Measurements from ENCODE around the gene TRIM32.

The TRIM32 gene

GRCh38 chr9:116691607-116692006, 4.5 kb downstream of the TRIM32 start:
- no peak for DNase-seq
- H3K4me3 ChIP-seq (ENCODE audit: control insufficient read depth in 1 of 7, extremely low read depth in 1 of 7, insufficient read depth in 4 of 7, low read depth in 2 of 7, low read length in 6 of 7) = no peak overlapping the region
- CTCF ChIA-PET = no interaction called here

GRCh38 chr9:116692616-116693015, 5.5 kb downstream of the TRIM32 start:
- H3K4me3 ChIP-seq (ENCODE audit: control insufficient read depth in 1 of 7, extremely low read depth in 1 of 7, insufficient read depth in 4 of 7, low read depth in 2 of 7, low read length in 6 of 7) = no peak overlapping the region
- no peaks in the 10 kb centered on the region for H3K27me3 ChIP-seq (replicated peaks in 2 of 5; ENCODE audit: control insufficient read depth in 4 of 5, insufficient read depth in 5 of 5, low read length in 4 of 5)
- H3K4me1 ChIP-seq (ENCODE audit: control extremely low read depth in 1 of 4, control insufficient read depth in 4 of 4, insufficient read depth in 4 of 4, low read length in 3 of 4) = peaks cover 0 to 18% (median 5%) of the 10 kb centered on the region in 4 experiments
- H3K9me3 ChIP-seq (ENCODE audit: control extremely low read depth in 1 of 5, control insufficient read depth in 4 of 5, insufficient read depth in 2 of 5, low read depth in 1 of 5, low read length in 4 of 5) = no peaks in the 10 kb centered on the region
- ChIA-PET CTCF (no interaction called here), POLR2A (no interaction called here)
- H3K36me3 ChIP-seq (ENCODE audit: control insufficient read depth in 4 of 4, insufficient read depth in 4 of 4, low read length in 3 of 4) = peaks cover 0 to 5% (median under 1%) of the 10 kb centered on the region in 4 experiments
- peak in 2 of 3 donors; percentile 13 to 22 for DNase-seq
- no peak overlapping the region for H3K27ac ChIP-seq (ENCODE audit: insufficient read depth in 1 of 2, low read depth in 1 of 2, low read length in 2 of 2, poor library complexity in 1 of 2, severe bottlenecking in 2 of 2)
- WGBS (ENCODE audit: insufficient coverage) = 33% methylated on average over 1 of the region's 2 CpGs

More at GRCh38 chr9:116691607-116692006, 4.5 kb downstream of the TRIM32 start:
- H3K36me3 ChIP-seq (ENCODE audit: control insufficient read depth in 4 of 4, insufficient read depth in 4 of 4, low read length in 3 of 4) = no peaks in the 10 kb centered on the region
- WGBS (ENCODE audit: insufficient coverage) = 71% methylated on average over 1 of the region's 3 CpGs
- H3K27ac ChIP-seq (ENCODE audit: insufficient read depth in 1 of 2, low read depth in 1 of 2, low read length in 2 of 2, poor library complexity in 1 of 2, severe bottlenecking in 2 of 2) = no peak overlapping the region
- H3K9me3 ChIP-seq (ENCODE audit: control extremely low read depth in 1 of 5, control insufficient read depth in 4 of 5, insufficient read depth in 2 of 5, low read depth in 1 of 5, low read length in 4 of 5) = no peaks in the 10 kb centered on the region
- no peaks in the 10 kb centered on the region for H3K27me3 ChIP-seq (replicated peaks in 2 of 5; ENCODE audit: control insufficient read depth in 4 of 5, insufficient read depth in 5 of 5, low read length in 4 of 5)
- POLR2A ChIA-PET = no interaction called here
- H3K4me1 ChIP-seq (ENCODE audit: control extremely low read depth in 1 of 4, control insufficient read depth in 4 of 4, insufficient read depth in 4 of 4, low read length in 3 of 4) = peaks cover 0 to 24% (median 9%) of the 10 kb centered on the region in 4 experiments

- Histone ChIP-seq H3K9me3 (ENCODE audit: control extremely low read depth in 1 of 5, control insufficient read depth in 4 of 5, insufficient read depth in 2 of 5, low read depth in 1 of 5, low read length in 4 of 5) (no peaks in the 10 kb centered on the region), H3K27ac (ENCODE audit: insufficient read depth in 1 of 2, low read depth in 1 of 2, low read length in 2 of 2, poor library complexity in 1 of 2, severe bottlenecking in 2 of 2) (no peak overlapping the region), H3K4me1 (ENCODE audit: control extremely low read depth in 1 of 4, control insufficient read depth in 4 of 4, insufficient read depth in 4 of 4, low read length in 3 of 4) (peaks cover 0 to 11% (median 0%) of the 10 kb centered on the region in 4 experiments), H3K36me3 (ENCODE audit: control insufficient read depth in 4 of 4, insufficient read depth in 4 of 4, low read length in 3 of 4) (peaks cover 0 to 12% (median 5%) of the 10 kb centered on the region in 4 experiments), H3K4me3 (ENCODE audit: control insufficient read depth in 1 of 7, extremely low read depth in 1 of 7, insufficient read depth in 4 of 7, low read depth in 2 of 7, low read length in 6 of 7) (no peak overlapping the region), H3K27me3 (replicated peaks in 2 of 5; ENCODE audit: control insufficient read depth in 4 of 5, insufficient read depth in 5 of 5, low read length in 4 of 5) (no peaks in the 10 kb centered on the region)
- WGBS (ENCODE audit: insufficient coverage) = 100% methylated on average over 2 of the region's 2 CpGs
- ChIA-PET CTCF (no interaction called here), POLR2A (no interaction called here)
- no peak for DNase-seq
These were observed 6.2 kb downstream of the TRIM32 start for GRCh38 chr9:116693233-116693731.

GRCh38 chr9:116694785-116695291, 7.7 kb downstream of the TRIM32 start:
- POLR2A ChIA-PET = no interaction called here
- H3K4me3 ChIP-seq (ENCODE audit: control insufficient read depth in 1 of 7, extremely low read depth in 1 of 7, insufficient read depth in 4 of 7, low read depth in 2 of 7, low read length in 6 of 7) = no peak overlapping the region
- no peak for DNase-seq
- H3K27me3 ChIP-seq (replicated peaks in 2 of 5; ENCODE audit: control insufficient read depth in 4 of 5, insufficient read depth in 5 of 5, low read length in 4 of 5) = no peaks in the 10 kb centered on the region
- no peak overlapping the region for H3K27ac ChIP-seq (ENCODE audit: insufficient read depth in 1 of 2, low read depth in 1 of 2, low read length in 2 of 2, poor library complexity in 1 of 2, severe bottlenecking in 2 of 2)
- H3K36me3 ChIP-seq (ENCODE audit: control insufficient read depth in 4 of 4, insufficient read depth in 4 of 4, low read length in 3 of 4) = peaks cover 5 to 26% (median 21%) of the 10 kb centered on the region in 4 experiments
- H3K4me1 ChIP-seq (ENCODE audit: control extremely low read depth in 1 of 4, control insufficient read depth in 4 of 4, insufficient read depth in 4 of 4, low read length in 3 of 4) = peaks cover 0 to 9% (median 0%) of the 10 kb centered on the region in 4 experiments
- no CpG with 5 or more reads among the region's 4 CpGs for WGBS (ENCODE audit: insufficient coverage)
- CTCF ChIA-PET = no interaction called here
- peaks cover 0 to 4% (median 0%) of the 10 kb centered on the region in 5 experiments for H3K9me3 ChIP-seq (ENCODE audit: control extremely low read depth in 1 of 5, control insufficient read depth in 4 of 5, insufficient read depth in 2 of 5, low read depth in 1 of 5, low read length in 4 of 5)

- Histone ChIP-seq H3K27me3 (replicated peaks in 2 of 5; ENCODE audit: control insufficient read depth in 4 of 5, insufficient read depth in 5 of 5, low read length in 4 of 5) (no peaks in the 10 kb centered on the region), H3K4me3 (ENCODE audit: control insufficient read depth in 1 of 7, extremely low read depth in 1 of 7, insufficient read depth in 4 of 7, low read depth in 2 of 7, low read length in 6 of 7) (no peak overlapping the region), H3K4me1 (ENCODE audit: control extremely low read depth in 1 of 4, control insufficient read depth in 4 of 4, insufficient read depth in 4 of 4, low read length in 3 of 4) (peaks cover 0 to 9% (median 0%) of the 10 kb centered on the region in 4 experiments), H3K27ac (ENCODE audit: insufficient read depth in 1 of 2, low read depth in 1 of 2, low read length in 2 of 2, poor library complexity in 1 of 2, severe bottlenecking in 2 of 2) (no peak overlapping the region), H3K9me3 (ENCODE audit: control extremely low read depth in 1 of 5, control insufficient read depth in 4 of 5, insufficient read depth in 2 of 5, low read depth in 1 of 5, low read length in 4 of 5) (peaks cover 0 to 4% (median 0%) of the 10 kb centered on the region in 5 experiments), H3K36me3 (ENCODE audit: control insufficient read depth in 4 of 4, insufficient read depth in 4 of 4, low read length in 3 of 4) (peaks cover 10 to 31% (median 25%) of the 10 kb centered on the region in 4 experiments)
- ChIA-PET CTCF (no interaction called here), POLR2A (no interaction called here)
- no peak for DNase-seq
- WGBS (ENCODE audit: insufficient coverage) = 80% methylated on average over 3 of the region's 3 CpGs
These were observed 8.3 kb downstream of the TRIM32 start for GRCh38 chr9:116695438-116695837.

- Histone ChIP-seq H3K9me3 (ENCODE audit: control extremely low read depth in 1 of 5, control insufficient read depth in 4 of 5, insufficient read depth in 2 of 5, low read depth in 1 of 5, low read length in 4 of 5) (peaks cover 0 to 8% (median 0%) of the 10 kb centered on the region in 5 experiments), H3K27ac (ENCODE audit: insufficient read depth in 1 of 2, low read depth in 1 of 2, low read length in 2 of 2, poor library complexity in 1 of 2, severe bottlenecking in 2 of 2) (no peak overlapping the region), H3K36me3 (ENCODE audit: control insufficient read depth in 4 of 4, insufficient read depth in 4 of 4, low read length in 3 of 4) (peaks cover 10 to 33% (median 26%) of the 10 kb centered on the region in 4 experiments), H3K4me1 (ENCODE audit: control extremely low read depth in 1 of 4, control insufficient read depth in 4 of 4, insufficient read depth in 4 of 4, low read length in 3 of 4) (peaks cover 0 to 9% (median 0%) of the 10 kb centered on the region in 4 experiments), H3K4me3 (ENCODE audit: control insufficient read depth in 1 of 7, extremely low read depth in 1 of 7, insufficient read depth in 4 of 7, low read depth in 2 of 7, low read length in 6 of 7) (no peak overlapping the region), H3K27me3 (replicated peaks in 2 of 5; ENCODE audit: control insufficient read depth in 4 of 5, insufficient read depth in 5 of 5, low read length in 4 of 5) (no peaks in the 10 kb centered on the region)
- no CpG with 5 or more reads among the region's 1 CpG for WGBS (ENCODE audit: insufficient coverage)
- ChIA-PET POLR2A (no interaction called here), CTCF (interaction anchor here (0.6 kb wide), 1 partner anchor 102 kb away, joined by 3 read pairs; no protein-coding TSS in a partner anchor)
- DNase-seq = no peak
These were observed 10.3 kb downstream of the TRIM32 start for GRCh38 chr9:116697362-116697761.

GRCh38 chr9:116697887-116698286, 10.8 kb downstream of the TRIM32 start:
- H3K27ac ChIP-seq (ENCODE audit: insufficient read depth in 1 of 2, low read depth in 1 of 2, low read length in 2 of 2, poor library complexity in 1 of 2, severe bottlenecking in 2 of 2) = no peak overlapping the region
- 98% methylated on average over 13 of the region's 16 CpGs for WGBS (ENCODE audit: insufficient coverage)
- no peaks in the 10 kb centered on the region for H3K27me3 ChIP-seq (replicated peaks in 2 of 5; ENCODE audit: control insufficient read depth in 4 of 5, insufficient read depth in 5 of 5, low read length in 4 of 5)
- H3K36me3 ChIP-seq (ENCODE audit: control insufficient read depth in 4 of 4, insufficient read depth in 4 of 4, low read length in 3 of 4) = peaks cover 10 to 36% (median 26%) of the 10 kb centered on the region in 4 experiments
- DNase-seq = no peak
- CTCF ChIA-PET = interaction anchor here (0.6 to 1.3 kb wide), 2 partner anchors 29 to 101 kb away, joined by 3 to 5 read pairs; no protein-coding TSS in a partner anchor
- POLR2A ChIA-PET = no interaction called here
- peaks cover 0 to 9% (median 0%) of the 10 kb centered on the region in 4 experiments for H3K4me1 ChIP-seq (ENCODE audit: control extremely low read depth in 1 of 4, control insufficient read depth in 4 of 4, insufficient read depth in 4 of 4, low read length in 3 of 4)
- no peak overlapping the region for H3K4me3 ChIP-seq (ENCODE audit: control insufficient read depth in 1 of 7, extremely low read depth in 1 of 7, insufficient read depth in 4 of 7, low read depth in 2 of 7, low read length in 6 of 7)
- H3K9me3 ChIP-seq (ENCODE audit: control extremely low read depth in 1 of 5, control insufficient read depth in 4 of 5, insufficient read depth in 2 of 5, low read depth in 1 of 5, low read length in 4 of 5) = peaks cover 0 to 12% (median 0%) of the 10 kb centered on the region in 5 experiments
